Thoracic aorta (tissue), 2 donors: Measurements from ENCODE around the gene FAM120A. TPM values are rescaled to one million over a fixed set of nuclear protein-coding genes. Genes with fewer than 3 reads are reported as not detected.
"Not testable (repeated sequence)": the region's sequence is repeated elsewhere in the genome, so short reads cannot be mapped to it uniquely, and the experiment has no call there.

Experiments
- ATAC-seq: fragments of 150-250 bp; one replicate; pipeline ENCODE4 v1.8.0; 2017; ENCODE audit warnings: low read depth; ENCODE audit not compliant: insufficient number of reproducible peaks, low FRiP score
- DNase-seq: peaks from one replicate; pipeline ENCODE4 v3.0.0-alpha.2; 2020; ENCODE audit warnings: low spot score
- H3K27ac ChIP-seq, 2 donors: fragments of 200-600 bp; sonication (generic); 1 replicate in 1 of 2; 2 replicates in 1 of 2; pipeline ENCODE4 v1.5.1; 2016; ENCODE audit warnings: mild to moderate bottlenecking in 2 of 2, moderate library complexity in 2 of 2
- H3K27me3 ChIP-seq: fragments of 200-600 bp; sonication (generic); replicated peaks from 2 replicates; pipeline ENCODE4 v1.6.0; 2016; ENCODE audit warnings: mild to moderate bottlenecking; ENCODE audit not compliant: insufficient read depth
- H3K36me3 ChIP-seq: fragments of 200-600 bp; sonication (generic); one replicate; pipeline ENCODE4 v1.5.1; 2016
- H3K4me1 ChIP-seq, 2 donors: fragments of 200-600 bp; sonication (generic); 1 replicate in 1 of 2; 2 replicates in 1 of 2; pipeline versions ENCODE4 v1.5.1 to v1.6.0; 2016; ENCODE audit warnings: low read depth in 2 of 2, mild to moderate bottlenecking in 1 of 2; ENCODE audit not compliant: control insufficient read depth in 1 of 2
- H3K4me3 ChIP-seq: fragments of 200-600 bp; sonication (generic); 2 replicates; pipeline ENCODE4 v1.5.1; 2016; ENCODE audit warnings: mild to moderate bottlenecking
- H3K9me3 ChIP-seq: fragments of 200-600 bp; sonication (generic); 2 replicates; pipeline ENCODE4 v1.5.1; 2016
- CTCF ChIP-seq: fragments of 200-600 bp; sonication (generic); IDR thresholded peaks from one replicate; pipeline ENCODE4 v1.5.1; 2019; ENCODE audit warnings: antibody characterized with exemption
- total RNA-seq, 2 donors: library from RNA; depleted of rRNA; stranded (reverse); fragments of >200 nt; gene quantifications; one replicate each; pipeline versions ENCODE4 v1.1.0 to v1.2.3, GENCODE V29; 2016

Gene FAM120A
- total RNA-seq, 2 donors from 2014 or later: 65.3 to 87.8 TPM

DNA sequence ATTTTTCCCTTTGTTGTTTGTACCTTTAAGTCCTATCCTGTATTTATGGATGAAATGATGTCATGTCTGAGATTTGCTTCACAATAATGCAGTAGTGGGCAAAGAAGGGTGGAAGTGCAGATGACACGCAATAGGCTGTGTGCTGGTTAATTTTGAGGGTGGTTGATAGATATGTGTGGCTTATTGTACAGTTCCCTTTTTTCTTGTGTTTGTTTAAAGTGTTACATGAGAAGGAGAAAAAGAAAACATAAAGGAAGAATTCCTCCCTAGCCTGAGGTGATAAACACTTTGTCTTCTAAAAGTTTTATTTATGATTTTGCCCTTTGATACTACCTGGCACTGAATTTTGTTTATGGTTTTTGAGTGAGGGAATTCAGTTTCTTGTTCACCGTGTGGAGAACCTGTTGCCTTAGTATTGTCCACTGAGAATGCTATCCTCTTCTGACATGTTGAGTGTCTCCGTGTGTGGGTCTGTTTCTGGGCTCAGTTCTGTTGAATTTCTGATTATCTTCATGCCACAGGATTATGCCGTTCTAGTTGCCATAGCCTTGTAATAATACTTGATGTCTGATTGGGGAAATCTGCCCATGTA lies 54.2 kb downstream of the FAM120A start:
- Histone ChIP-seq H3K9me3 (no peaks in the 10 kb centered on the region), H3K4me1 (peaks cover 4% of the 10 kb centered on the region in 2 donors), H3K4me3 (no peak overlapping the region), H3K27ac (no peak overlapping the region), H3K36me3 (peaks cover 3% of the 10 kb centered on the region), H3K27me3 (no peaks in the 10 kb centered on the region)
- DNase-seq: no peak
- ATAC-seq: no peak
- no peak for TF ChIP-seq CTCF

DNA sequence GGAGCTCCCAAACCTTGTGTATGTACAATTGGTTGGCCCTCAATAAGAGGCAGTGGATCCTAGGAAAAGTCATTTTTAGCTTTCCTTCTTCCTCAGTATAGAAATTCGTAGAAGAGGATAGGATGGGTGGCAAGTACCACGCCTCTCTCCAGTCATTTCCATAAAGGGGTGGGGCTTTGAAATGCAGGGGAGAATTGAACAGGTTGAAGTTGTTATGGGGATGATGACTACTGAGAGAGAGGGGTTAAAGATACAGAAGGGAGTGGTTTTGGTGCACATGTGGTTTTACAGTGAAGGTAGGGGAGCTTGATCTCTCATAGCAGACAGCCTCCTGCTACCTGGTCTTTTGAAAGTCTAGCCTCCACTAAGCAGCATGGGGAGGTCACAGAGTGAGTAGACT lies 56.3 kb downstream of the FAM120A start:
- H3K27me3 ChIP-seq: no peaks in the 10 kb centered on the region
- no peak for ATAC-seq
- H3K9me3 ChIP-seq: no peaks in the 10 kb centered on the region
- H3K27ac ChIP-seq: no peak overlapping the region
- no peak overlapping the region for H3K4me3 ChIP-seq
- no peak for TF ChIP-seq CTCF
- H3K4me1 ChIP-seq: peaks cover 7 to 18% of the 10 kb centered on the region in 2 donors
- peaks cover 3% of the 10 kb centered on the region for H3K36me3 ChIP-seq
- DNase-seq: no peak

DNA sequence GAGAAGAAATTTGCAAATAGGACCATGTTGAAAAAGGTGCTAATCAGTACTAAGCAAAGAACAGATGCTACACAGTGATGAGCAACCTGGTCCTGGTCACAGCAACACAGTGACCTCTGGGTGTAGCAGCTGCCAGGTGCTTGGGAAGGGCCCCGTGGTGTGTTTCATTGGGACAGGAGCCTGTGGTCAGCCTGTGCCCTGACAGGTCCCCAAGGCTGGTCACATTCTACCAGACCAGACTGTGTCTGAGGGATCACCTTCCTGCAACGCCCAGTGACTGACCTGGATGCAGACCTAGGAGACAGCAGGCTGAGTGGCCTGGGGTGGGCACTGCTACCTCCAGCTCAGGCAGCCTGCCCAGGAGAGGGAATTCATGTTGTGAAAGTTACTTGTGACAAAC lies 56.7 kb downstream of the FAM120A start:
- peaks cover 7 to 19% of the 10 kb centered on the region in 2 donors for H3K4me1 ChIP-seq

DNA sequence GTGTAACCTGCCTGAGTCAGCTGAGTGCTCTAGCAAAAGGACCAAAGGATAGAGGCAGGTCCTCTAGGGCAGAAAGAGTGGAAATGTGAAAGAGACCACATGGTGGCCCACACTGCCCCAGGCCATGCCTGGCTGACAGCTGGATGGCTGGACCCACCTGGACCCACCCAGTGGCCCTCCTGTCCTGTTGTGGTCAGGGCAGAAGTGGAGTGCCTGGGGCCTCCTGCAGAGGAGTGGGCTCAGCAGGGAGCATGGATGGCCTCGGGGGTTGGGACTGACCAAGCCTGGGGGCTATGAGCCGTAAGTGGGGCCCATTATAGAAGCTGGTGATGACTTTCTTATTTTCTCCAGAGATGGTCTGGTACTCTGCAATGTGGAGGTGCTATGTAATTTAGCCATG lies 57.6 kb downstream of the FAM120A start:
- no peak for DNase-seq
- no peak for ATAC-seq
- Histone ChIP-seq H3K27ac (no peak overlapping the region), H3K36me3 (peaks cover 3% of the 10 kb centered on the region), H3K4me3 (no peak overlapping the region), H3K9me3 (no peaks in the 10 kb centered on the region), H3K27me3 (no peaks in the 10 kb centered on the region), H3K4me1 (peaks cover 7 to 19% of the 10 kb centered on the region in 2 donors)
- no peak for TF ChIP-seq CTCF

More for the DNA sequence above, 56.7 kb downstream of the FAM120A start:
- no peak overlapping the region for H3K27ac ChIP-seq
- H3K27me3 ChIP-seq: no peaks in the 10 kb centered on the region
- H3K9me3 ChIP-seq: no peaks in the 10 kb centered on the region
- ATAC-seq: no peak
- no peak for TF ChIP-seq CTCF
- no peak for DNase-seq
- H3K4me3 ChIP-seq: no peak overlapping the region
- H3K36me3 ChIP-seq: peaks cover 3% of the 10 kb centered on the region

DNA sequence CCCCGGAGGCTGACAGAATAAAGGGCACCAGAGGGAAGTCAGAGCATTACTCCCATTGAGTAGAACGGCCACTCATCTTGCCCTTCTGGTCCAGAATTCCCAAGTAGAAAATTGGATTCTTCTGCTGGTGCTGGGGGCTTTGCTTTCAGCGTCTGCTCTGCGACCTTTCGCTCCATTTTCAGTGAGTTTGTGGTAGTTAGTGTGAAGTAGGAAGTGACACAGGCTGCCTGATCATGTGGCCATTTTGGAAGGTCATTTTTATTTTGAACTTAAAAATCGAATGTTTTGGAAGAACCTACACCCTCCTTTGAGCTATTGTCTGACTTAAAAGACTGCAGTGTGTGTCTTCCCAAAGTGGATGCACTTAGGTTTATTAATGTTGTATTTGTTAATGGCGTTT lies 58.6 kb downstream of the FAM120A start:
- ATAC-seq (no peak), DNase-seq (no peak)
- TF ChIP-seq CTCF: no peak
- Histone ChIP-seq H3K4me1 (peaks cover 7 to 19% of the 10 kb centered on the region in 2 donors), H3K4me3 (no peak overlapping the region), H3K9me3 (no peaks in the 10 kb centered on the region), H3K36me3 (peaks cover 3% of the 10 kb centered on the region), H3K27ac (no peak overlapping the region), H3K27me3 (no peaks in the 10 kb centered on the region)

DNA sequence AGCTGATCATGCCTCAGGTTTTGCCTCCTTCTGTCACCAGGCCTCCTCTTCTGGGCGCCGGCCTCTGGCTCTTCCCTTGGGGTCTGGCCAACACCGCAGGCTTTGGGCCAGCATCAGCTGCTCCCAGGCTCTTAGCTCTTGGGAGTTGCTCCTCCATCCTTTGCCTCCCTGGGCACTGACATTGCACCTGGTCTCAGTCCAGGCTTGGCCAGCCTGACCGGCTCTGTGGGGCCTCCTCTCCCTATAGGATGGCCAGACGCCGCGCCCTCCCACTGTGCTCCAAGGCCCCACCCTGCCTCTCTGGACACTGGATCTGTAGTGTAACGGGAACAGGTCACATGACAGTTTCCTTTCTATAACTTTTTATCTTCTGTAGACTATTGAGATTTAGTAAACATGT lies 59.7 kb downstream of the FAM120A start:
- peaks cover 7 to 19% of the 10 kb centered on the region in 2 donors for H3K4me1 ChIP-seq
- H3K27me3 ChIP-seq, DNase-seq, ATAC-seq, H3K4me3 ChIP-seq, H3K9me3 ChIP-seq, H3K36me3 ChIP-seq: not testable (repeated sequence)
- peak overlapping the region in 1 of 2 donors; percentile 32 for H3K27ac ChIP-seq

DNA sequence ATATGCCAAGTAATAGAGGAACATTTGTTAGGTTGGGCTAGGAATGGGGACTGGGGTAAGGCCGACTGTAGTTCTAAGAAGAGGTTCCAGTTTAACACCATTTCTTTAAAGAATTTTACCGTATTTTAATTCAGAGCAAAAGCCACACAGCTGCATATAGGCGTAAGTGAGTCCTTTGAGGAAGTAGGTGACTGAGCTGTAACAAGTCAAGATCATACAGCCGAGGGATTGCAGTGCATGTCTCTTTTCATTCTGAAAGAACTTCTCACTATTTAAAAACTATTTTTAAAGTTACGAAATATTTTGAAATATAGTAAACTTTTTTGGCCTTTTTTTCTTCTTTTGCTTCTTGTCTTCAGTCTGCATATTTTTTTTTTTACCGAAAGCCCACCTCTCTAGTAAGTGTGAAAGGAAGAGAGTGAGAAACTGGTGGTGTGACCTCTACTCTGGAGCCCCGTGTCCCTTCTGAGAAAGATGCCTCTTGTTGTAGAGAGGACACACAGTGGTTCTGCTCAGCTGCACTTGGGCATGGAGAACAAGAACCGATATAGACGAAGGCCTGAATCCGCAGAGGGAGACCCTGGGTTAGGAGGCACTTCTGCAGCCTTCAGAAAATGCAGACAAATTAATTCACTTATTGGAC lies 60.8 kb downstream of the FAM120A start:
- DNase-seq, H3K36me3 ChIP-seq, ATAC-seq, H3K9me3 ChIP-seq, H3K27me3 ChIP-seq, H3K4me3 ChIP-seq: not testable (repeated sequence)
- Histone ChIP-seq H3K27ac (peak overlapping the region; percentile 32 to 42), H3K4me1 (peaks cover 7 to 19% of the 10 kb centered on the region in 2 donors)
